HG03135 (cell line): ENCODE data around the gene DRGX.

Source experiments
- ATAC-seq: cut with Tn5 transposase; IDR thresholded peaks from one replicate; pipeline ENCODE4 v1.9.1; 2021; ENCODE audit warnings: mild to moderate bottlenecking, moderate library complexity; ENCODE audit not compliant: unreplicated experiment

The DRGX gene

GRCh38 chr10:49348593-49348992 lies 47.3 kb downstream of the DRGX start:
- no peak for ATAC-seq

- no peak for ATAC-seq
Measured at GRCh38 chr10:49347827-49348226, 48.1 kb downstream of the DRGX start.

GRCh38 chr10:49347342-49347741 lies 48.5 kb downstream of the DRGX start:
- ATAC-seq = no peak

- ATAC-seq = no peak
Measured at GRCh38 chr10:49344840-49345239, 51.0 kb downstream of the DRGX start.

- ATAC-seq = no peak
Measured at GRCh38 chr10:49338604-49339003, 57.3 kb downstream of the DRGX start.

GRCh38 chr10:49335364-49335972 lies 60.4 kb downstream of the DRGX start:
- ATAC-seq = no peak

GRCh38 chr10:49334964-49335363 lies 60.9 kb downstream of the DRGX start:
- ATAC-seq = no peak

- no peak for ATAC-seq
Measured at GRCh38 chr10:49333192-49333591, 62.7 kb downstream of the DRGX start.

- no peak for ATAC-seq
Measured at GRCh38 chr10:49332768-49333167, 63.1 kb downstream of the DRGX start.

GRCh38 chr10:49332333-49332732 lies 63.6 kb downstream of the DRGX start:
- no peak for ATAC-seq

- no peak for ATAC-seq
Measured at GRCh38 chr10:49331431-49331830, 64.5 kb downstream of the DRGX start.

- ATAC-seq = no peak
Measured at GRCh38 chr10:49330127-49330665, 65.7 kb downstream of the DRGX start.

GRCh38 chr10:49329146-49329505 lies 66.8 kb downstream of the DRGX start:
- ATAC-seq = no peak

- no peak for ATAC-seq
Measured at GRCh38 chr10:49328401-49329145, 67.3 kb downstream of the DRGX start.

GRCh38 chr10:49327036-49327813 lies 68.7 kb downstream of the DRGX start:
- no peak for ATAC-seq

- no peak for ATAC-seq
Measured at GRCh38 chr10:49325916-49326783, 69.7 kb downstream of the DRGX start.

- ATAC-seq = no peak
Measured at GRCh38 chr10:49325131-49325915, 70.6 kb downstream of the DRGX start.

- ATAC-seq = no peak
Measured at GRCh38 chr10:49324711-49325110, 71.2 kb downstream of the DRGX start.

GRCh38 chr10:49323896-49324270 lies 72.0 kb downstream of the DRGX start:
- no peak for ATAC-seq
